ENCODE results near the gene CHMP2B.

DNA sequence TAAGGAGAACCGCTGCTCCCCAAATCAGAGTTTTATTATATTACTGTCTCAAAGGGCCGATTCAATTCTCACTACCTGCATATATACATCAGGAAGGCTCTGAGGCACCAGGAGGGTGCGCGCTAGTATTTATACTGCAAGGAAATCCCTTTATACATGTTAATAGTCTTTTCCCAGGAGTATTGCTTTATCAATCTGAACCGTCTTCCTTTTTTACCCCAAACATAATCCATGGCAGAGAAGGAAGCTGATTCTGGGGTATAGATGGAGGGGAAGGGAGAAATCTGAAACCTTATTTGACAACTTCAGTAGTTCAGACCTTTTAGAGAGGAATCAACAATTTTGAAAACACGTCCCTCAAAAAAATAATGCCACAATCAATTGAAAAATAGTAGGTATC is 49.4 kb downstream of the CHMP2B start, which contains the start of gene POU1F1:
- no peak for TF ChIP-seq RAD21 (IDR thresholded peaks at IDR 0.05; ENCODE audit: low read depth)
- no peak for TF ChIP-seq ZBTB7A (IDR thresholded peaks at IDR 0.05; ENCODE audit: low read depth)
- TF ChIP-seq, protein P1, sequence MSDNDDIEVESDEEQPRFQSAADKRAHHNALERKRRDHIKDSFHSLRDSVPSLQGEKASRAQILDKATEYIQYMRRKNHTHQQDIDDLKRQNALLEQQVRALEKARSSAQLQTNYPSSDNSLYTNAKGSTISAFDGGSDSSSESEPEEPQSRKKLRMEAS (IDR thresholded peaks at IDR 0.05): no peak
- TF ChIP-seq FOXM1 (IDR thresholded peaks at IDR 0.05; ENCODE audit: borderline replicate concordance, low read depth): no peak
